GM18498 (cell line): ENCODE results near the gene GBP1.
"Not testable (repeated sequence)": the region's sequence is repeated elsewhere in the genome, so short reads cannot be mapped to it uniquely, and the experiment has no call there.

Experiments
- ATAC-seq: cut with Tn5 transposase; IDR thresholded peaks from one replicate; pipeline ENCODE4 v1.9.1; 2021; ENCODE audit warnings: mild to moderate bottlenecking, moderate library complexity; ENCODE audit not compliant: unreplicated experiment

The GBP1 gene

GRCh38 chr1:89065079-89065868, at the start of gene GBP1:
GBP1 (minus strand) TSS chr1:89065208; CDS start chr1:89063234, 1,974 bp downstream.
- ATAC-seq = peak; percentile 72

- no peak for ATAC-seq
These were observed 49.7 kb upstream of the GBP1 start for GRCh38 chr1:89114662-89115061.

- no peak for ATAC-seq
These were observed 48.0 kb upstream of the GBP1 start for GRCh38 chr1:89112871-89113613.

- no peak for ATAC-seq
These were observed 39.7 kb upstream of the GBP1 start for GRCh38 chr1:89104687-89105086.

GRCh38 chr1:89104147-89104546, 39.1 kb upstream of the GBP1 start:
- no peak for ATAC-seq

GRCh38 chr1:89102021-89102420, 37.0 kb upstream of the GBP1 start:
- no peak for ATAC-seq

- no peak for ATAC-seq
These were observed 35.4 kb upstream of the GBP1 start for GRCh38 chr1:89100412-89100811.

- ATAC-seq = no peak
These were observed 33.8 kb upstream of the GBP1 start for GRCh38 chr1:89098857-89099256.

GRCh38 chr1:89095737-89096136, 30.7 kb upstream of the GBP1 start:
- no peak for ATAC-seq

GRCh38 chr1:89089962-89090361, 25.0 kb upstream of the GBP1 start:
- no peak for ATAC-seq

GRCh38 chr1:89088572-89088971, 23.6 kb upstream of the GBP1 start:
- ATAC-seq = no peak

GRCh38 chr1:89087241-89087640, 22.2 kb upstream of the GBP1 start:
- ATAC-seq = no peak

GRCh38 chr1:89085781-89086180, 20.8 kb upstream of the GBP1 start:
- ATAC-seq = no peak

GRCh38 chr1:89081005-89081404, 16.0 kb upstream of the GBP1 start:
- ATAC-seq = no peak

- ATAC-seq = not testable (repeated sequence)
These were observed 15.1 kb upstream of the GBP1 start for GRCh38 chr1:89080068-89080467.

- ATAC-seq = not testable (repeated sequence)
These were observed 7.6 kb upstream of the GBP1 start for GRCh38 chr1:89072466-89073065.

GRCh38 chr1:89070509-89070908, 5.5 kb upstream of the GBP1 start:
- ATAC-seq = no peak

GRCh38 chr1:89069951-89070350, 4.9 kb upstream of the GBP1 start:
- no peak for ATAC-seq

GRCh38 chr1:89068291-89068690, 3.3 kb upstream of the GBP1 start:
- no peak for ATAC-seq

GRCh38 chr1:89064632-89065031, 376 bp downstream of the GBP1 start:
- ATAC-seq = peak; percentile 50

- ATAC-seq = no peak
These were observed 1.9 kb downstream of the GBP1 start for GRCh38 chr1:89063094-89063493.

- ATAC-seq = no peak
These were observed 4.9 kb downstream of the GBP1 start for GRCh38 chr1:89060091-89060490.
